Forelimb muscle (tissue), 1 donor: ENCODE data around the gene SIK3. TPM values are rescaled to one million over a fixed set of nuclear protein-coding genes. Genes with fewer than 3 reads are reported as not detected.

ENCODE experiments used
- DNase-seq: peaks from one replicate; pipeline ENCODE4 v3.0.0-alpha.2; 2013; ENCODE audit warnings: low read depth
- polyA plus RNA-seq: library from polyadenylated mRNA; unstranded; fragments of 120-200 nt; gene quantifications from one replicate; pipeline ENCODE4 v1.2.1, GENCODE V29; 2013; ENCODE audit not compliant: insufficient read length

SIK3 gene
- polyA plus RNA-seq, 1 donor: 36.5 TPM

DNA sequence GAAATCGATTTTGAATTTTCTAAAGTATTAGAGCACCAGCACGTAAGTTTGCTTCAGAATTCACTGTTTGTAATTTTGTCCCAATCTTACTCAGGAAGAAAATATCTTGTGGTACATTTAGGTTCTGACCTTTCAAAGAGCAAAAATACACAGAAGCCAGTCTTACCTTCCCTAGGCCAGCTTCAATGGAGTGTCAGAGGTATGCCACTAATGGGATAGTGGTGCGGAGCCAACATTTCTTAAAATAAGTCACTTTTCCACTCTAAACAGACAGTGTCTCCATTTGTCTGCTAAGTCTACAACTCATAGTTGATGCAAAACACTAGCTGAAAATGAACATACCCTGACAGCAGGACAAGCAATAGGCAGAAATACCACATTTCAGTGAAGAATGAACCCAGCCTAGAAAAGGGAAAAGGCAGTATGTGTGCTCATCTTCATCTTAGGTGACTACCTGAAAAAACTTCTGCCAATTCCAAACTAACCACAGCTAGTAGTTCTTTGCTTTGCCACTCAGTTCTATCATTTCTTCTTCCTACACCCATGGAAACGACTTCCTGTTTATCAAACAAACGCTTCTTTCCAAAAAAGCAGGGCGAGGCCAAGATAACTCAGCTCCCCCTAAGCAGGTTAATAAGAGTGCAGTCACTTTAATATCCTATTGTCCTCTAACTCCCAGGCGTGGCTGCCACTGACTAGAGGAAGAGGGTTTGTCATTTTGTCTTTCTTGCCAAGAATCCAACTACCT is 166.8 kb downstream of the SIK3 start:
- DNase-seq: peak; percentile 20

DNA sequence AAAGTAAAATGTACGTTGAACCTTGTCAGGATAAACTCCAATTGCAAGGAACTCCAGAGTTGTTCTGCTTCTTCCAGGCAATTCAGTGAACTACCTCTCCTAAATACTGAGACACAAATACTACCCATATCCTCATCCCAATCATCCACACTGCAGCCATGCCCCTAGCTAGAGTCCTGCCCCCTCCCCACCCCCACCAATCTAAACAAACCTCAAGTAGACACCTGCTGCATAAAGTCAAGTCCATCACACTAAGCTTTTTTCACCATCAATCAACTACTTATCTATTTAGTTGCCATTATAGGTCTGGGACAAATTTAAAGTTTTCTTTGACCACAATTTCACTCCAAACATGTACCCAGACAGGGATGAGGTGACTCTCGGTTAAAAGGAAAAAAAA is 167.6 kb downstream of the SIK3 start:
- no peak for DNase-seq

DNA sequence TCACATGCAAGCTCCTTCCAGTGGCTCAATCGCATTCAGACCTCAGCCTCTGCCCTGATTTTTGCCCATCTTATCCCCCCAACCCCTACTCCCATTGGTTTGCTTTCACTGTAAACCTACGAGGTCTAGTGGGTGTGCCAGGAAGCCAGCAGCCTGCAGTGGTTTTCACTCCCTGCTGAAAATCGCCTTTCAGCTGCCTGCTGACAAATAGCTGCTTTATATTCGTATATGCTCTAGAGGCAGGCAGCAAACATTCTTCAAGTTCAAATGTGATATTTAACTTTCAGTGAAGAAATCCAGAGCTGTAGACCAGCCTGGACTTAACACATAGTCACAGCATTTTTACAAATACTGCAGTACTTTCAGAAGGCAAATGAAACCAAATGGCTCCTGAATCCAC is 168.1 kb downstream of the SIK3 start:
- peak; percentile 22 for DNase-seq

GRCh38 chr11:116929414-116930090 is 168.7 kb downstream of the SIK3 start:
- peak; percentile 17 for DNase-seq

GRCh38 chr11:116928845-116929244 is 169.4 kb downstream of the SIK3 start:
- DNase-seq: no peak

- DNase-seq: no peak
Measured at GRCh38 chr11:116928102-116928777, 170.0 kb downstream of the SIK3 start.

GRCh38 chr11:116927163-116927974 is 170.9 kb downstream of the SIK3 start:
- DNase-seq: no peak

DNA sequence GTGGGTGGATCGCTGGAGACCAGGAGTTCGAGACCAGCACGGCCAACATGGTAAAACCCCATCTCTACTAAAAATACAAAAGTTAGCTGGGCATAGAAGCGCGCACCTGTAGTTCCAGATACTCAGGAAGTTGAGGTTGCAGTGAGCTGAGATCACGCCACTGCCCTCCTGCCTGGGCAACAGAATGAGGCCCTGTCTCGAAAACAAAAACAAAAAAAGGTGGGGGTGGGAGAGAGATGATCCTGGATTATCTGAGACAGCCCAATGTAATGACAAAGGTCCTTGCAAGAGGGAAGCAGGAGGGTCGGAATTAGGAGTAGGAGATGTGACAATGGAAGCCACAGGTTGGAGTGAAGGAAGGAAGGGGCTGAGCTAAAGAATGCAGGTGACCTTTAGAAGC is 173.2 kb downstream of the SIK3 start:
- DNase-seq: no peak

- DNase-seq: no peak
Measured at GRCh38 chr11:116918925-116919655, 179.1 kb downstream of the SIK3 start.

DNA sequence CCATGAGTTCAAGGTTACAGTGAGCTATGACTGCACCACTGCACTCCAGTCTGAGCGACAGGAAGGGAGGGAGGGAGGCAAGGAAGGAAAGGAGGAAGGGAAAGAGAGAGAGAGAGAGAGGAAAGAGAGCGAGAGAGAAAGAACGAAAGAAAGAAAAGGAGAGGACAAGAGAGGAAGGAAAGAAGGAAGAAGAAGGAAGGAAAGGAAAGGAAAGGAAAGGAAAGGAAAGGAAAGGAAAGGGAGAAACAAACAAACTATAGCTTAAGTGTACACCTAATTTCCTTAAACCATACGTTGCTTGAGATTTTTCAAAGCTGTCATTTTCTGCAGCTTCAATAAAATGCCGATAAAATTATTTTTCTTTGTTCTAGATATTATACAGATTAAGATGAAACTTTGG is 180.6 kb downstream of the SIK3 start:
- DNase-seq: no peak

DNA sequence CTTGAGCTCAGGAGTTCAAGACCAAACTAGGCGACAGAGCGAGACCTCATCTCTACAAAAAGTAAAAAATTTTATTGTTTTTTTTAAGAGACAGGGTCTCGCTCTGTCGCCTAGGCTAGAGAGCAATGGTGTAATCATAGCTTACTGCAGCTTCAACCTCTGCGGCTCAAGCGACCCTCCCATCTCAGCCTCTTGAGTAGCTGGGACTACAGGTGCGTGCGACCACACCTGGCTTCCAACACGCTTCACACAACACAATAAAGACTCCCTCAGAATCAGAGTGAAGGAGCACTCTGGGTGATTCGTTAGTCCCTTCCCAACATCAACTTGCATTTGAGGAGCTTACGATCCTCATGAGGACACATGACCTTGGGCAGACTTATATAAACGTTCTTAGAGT is 181.3 kb downstream of the SIK3 start:
- DNase-seq: no peak

DNA sequence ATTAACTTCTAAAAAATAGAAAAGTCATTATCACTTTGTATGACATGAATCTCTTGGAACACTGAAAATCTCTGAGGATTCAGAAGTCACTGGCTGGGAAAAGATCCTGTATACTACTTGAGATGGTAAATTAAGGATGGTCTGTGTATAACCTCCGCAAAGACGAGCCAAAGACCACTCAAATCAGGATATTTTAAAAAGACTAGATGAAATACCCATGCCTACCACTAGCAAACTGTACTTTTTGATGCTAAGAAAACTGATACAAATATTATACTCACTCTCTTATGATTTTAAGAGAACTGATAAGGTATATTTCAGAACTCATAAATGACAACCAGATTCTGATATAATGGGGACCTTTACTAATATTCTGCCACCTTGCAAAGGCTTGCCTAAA is 182.2 kb downstream of the SIK3 start:
- DNase-seq: no peak

GRCh38 chr11:116913000-116913399 is 185.2 kb downstream of the SIK3 start:
- no peak for DNase-seq

DNA sequence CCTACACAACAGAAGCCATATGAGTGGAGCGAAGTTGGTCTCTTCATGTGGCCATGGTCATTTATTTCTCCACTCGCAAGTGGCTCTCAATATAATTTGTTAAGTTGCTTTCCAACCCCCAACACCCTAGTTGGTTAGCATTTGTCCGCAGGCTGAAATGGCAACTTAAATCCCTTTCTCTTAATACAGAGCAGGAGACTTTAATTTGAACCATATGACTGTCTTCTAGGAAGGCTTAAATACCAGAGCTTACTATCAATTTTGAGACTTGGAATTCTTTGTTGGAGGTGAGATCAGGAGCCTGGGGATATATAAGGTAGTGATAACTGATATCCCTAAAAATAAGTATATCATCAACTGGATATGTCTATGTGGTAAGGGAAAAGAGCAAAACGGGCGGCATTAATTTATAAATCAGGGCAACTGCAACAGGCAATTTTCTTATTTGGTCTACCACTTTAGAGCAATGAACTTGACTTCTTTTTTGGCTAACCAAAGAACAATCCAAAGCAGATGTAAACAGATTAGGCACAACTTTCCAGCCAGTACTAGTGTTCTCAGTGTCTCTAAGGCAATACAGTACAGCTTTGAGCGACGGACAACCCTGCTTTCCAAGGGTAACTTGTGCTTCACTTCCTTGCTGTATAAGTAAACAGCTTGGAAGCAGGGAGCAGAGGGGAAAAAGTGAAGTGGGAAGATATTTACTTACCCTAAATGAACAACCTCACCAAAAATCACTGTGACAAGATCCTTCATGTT is 186.1 kb downstream of the SIK3 start:
- DNase-seq: no peak

DNA sequence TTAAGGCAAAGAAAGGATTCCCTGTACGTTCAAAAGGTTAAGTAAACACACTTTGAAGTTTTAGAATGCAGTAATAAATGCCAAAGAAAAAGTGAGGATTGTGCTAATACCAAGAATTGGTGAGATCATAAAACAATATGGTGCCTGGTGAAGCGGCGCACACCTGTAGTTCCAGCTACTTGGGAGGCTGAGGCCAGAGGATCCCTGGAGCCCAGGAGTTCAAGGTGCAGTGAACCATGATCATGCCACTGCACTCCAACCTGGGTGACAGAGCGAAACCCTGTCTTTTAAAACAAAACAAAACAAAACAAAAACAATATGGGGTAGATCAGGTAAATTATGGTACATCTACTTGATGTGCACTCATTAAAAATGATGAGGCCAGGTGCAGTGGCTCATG is 187.4 kb downstream of the SIK3 start:
- no peak for DNase-seq

DNA sequence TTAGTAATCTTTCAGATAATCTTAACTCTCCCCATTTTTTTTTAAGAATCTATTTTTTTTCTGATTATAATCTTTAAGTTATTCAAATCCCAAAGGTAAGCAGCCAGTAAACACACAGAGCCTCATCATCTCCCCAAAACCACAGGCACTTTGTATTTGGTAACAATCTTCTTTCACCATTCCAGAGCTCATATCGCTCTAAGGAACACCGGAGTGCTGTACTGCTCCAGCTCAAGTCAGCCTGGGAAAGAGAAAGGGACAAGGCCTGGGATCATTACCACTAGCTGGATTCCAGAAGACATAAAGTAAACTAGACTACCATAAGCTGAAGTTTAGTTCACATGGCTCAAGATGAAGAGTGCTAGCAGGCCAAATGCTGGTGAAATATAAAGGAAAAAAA is 187.8 kb downstream of the SIK3 start:
- no peak for DNase-seq

DNA sequence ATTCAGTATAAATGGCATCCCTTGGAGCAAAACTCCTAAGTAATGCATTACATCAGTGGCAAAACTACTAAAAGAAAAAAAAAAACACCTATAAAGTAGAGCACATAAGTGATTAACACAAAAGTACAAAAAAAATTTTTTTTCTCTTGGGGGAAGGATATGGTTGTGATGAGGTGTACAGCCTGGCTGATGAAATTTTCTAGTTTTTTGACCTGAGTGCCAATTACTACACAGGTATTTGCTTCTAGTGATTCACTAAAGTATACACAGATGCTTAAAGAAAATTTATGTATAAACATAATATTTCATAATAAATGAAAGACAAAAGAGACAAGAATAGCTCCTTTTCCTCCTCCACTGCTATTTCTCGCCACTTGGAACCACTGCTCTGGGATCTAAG is 189.0 kb downstream of the SIK3 start:
- no peak for DNase-seq

GRCh38 chr11:116906479-116906878 is 191.7 kb downstream of the SIK3 start:
- DNase-seq: no peak

- DNase-seq: no peak
Measured at GRCh38 chr11:116903090-116903489, 195.1 kb downstream of the SIK3 start.

DNA sequence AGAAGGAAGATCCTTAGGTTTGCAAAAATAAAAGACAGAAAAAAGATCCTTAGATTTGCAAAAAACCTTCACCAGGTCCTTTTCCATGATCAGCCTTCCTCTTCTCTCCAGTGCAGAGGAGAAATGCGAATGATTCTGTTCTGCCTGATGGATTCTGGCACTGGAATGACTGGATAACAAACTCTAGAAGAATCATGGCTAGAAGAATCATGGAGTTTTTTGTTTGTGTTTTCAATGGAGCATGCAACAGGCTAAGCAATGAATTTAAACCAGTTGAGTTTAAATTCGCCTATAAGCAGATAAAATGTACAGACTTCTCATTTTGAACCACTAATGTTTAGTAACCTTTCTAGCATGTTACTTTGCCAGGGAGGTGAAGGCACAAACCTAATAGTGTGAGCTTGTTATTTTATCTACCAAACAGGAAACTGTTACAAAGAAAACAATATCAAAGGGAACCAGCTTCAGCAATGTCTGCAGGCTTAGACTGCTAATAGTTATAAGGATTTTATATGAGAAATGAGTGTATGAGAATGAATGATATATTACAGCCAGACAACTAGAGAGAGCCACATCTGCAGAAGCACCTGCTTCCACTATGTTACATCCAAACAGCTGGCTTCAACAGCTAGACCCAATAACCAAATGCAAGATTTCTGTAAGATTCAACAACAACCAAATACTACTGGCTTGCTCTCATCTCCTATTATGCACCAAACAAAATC is 196.1 kb downstream of the SIK3 start:
- no peak for DNase-seq
